IPS-18c (cell line): ENCODE measurements around the gene GOLGA6L7.

Experiments used
- H3K4me3 ChIP-seq: 2 replicates; pipeline ENCODE4 v1.7.0; 2013; ENCODE audit warnings: low read depth, mild to moderate bottlenecking, low read length, moderate library complexity; ENCODE audit not compliant: insufficient read depth
- H3K9me3 ChIP-seq: one replicate; pipeline ENCODE4 v1.6.1; 2013; ENCODE audit warnings: mild to moderate bottlenecking, low read length, moderate library complexity; ENCODE audit not compliant: control insufficient read depth, insufficient read depth

Gene GOLGA6L7

DNA sequence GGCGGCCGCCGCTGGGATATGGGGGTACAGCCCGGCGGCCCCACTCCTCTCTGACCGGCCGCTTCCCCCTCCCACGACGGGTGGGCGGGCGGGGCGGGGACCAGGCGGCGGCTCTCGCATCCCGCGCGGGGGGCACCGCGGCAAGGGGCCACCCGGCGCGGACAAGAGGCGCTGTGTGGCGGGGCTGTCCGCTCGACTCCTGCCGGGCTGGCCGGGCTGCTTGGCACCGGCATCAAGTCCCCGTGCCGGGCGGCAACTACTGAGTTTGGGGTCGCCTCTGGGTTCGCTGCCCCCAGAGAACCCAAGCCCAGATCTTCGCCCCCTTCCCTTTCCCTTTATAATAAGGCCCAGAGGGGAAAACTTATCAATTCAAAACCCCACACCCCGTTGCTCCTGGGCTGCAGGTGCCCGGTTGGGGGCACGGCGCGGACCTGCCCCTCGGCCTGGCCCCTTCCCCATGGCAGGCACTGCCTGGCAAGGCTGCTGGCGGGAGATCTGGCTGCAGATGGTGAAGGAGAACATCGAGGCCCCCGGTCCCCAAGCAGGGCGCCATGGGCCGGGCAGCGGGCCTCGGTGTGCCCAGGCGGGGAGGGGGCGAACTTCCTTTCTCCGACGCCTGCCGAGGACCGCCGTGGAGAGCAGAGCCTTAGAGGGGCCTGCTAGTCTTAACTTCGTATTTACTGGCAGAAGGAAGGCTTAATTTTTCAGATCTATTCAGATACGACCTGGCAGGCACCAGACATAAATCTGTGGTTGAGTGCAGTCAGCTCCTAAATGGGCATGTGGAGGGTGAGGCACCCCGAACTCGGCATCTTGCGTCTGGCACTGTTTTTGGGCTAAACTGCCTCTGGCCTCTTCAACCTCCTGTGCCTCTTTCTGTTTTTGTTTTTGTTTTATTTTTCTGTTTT, 38.2 kb upstream of the GOLGA6L7 start:
- H3K4me3 ChIP-seq, result peak overlapping the region; percentile 62
- H3K9me3 ChIP-seq, result no peaks in the 10 kb centered on the region

DNA sequence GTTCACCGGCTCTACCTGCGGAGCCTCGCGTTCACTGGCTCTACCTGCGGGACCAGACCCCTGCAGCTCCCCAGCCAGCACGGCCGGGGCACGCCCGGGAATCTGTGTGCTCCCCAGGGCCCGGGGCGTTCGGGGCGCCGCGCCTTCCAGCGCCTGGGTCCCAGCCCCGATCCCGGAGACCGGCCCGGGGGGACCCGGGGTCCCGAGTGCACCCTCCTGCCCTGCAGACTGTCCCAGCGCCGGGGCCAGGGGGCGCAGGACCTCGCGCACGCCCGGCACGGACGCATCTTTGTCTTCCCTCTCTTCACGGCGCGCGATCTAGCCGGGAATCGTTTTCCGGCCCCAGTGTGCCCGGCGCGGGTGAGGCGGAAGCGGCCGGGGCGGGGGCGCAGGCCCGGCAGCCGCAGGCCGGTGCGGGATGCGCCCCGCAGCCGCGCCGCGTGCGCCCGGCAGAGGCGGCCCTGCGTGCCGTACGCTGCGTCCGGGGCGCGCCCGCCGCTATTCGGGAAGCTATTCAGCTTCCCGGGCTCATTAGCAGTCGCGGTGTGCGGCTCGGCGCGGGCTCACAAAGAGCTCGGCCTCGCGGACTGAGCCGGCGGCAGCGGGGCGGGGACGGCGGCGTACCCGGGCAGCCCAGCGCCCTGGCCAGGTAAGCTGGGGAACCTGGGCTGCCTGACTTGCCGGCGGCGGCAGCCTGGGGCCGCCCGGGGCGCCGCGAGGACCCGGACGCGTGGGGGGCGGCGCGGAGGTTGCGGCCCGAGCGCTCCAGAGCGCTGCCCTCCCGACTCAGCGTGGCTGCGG, 37.4 kb upstream of the GOLGA6L7 start, which contains the start of gene APBA2:
Gene APBA2 (plus strand): TSS at position 345 of the 801 bp plus-strand sequence. CDS start 167,911 bp downstream, outside the sequence.
- H3K9me3 ChIP-seq, result no peaks in the 10 kb centered on the region

DNA sequence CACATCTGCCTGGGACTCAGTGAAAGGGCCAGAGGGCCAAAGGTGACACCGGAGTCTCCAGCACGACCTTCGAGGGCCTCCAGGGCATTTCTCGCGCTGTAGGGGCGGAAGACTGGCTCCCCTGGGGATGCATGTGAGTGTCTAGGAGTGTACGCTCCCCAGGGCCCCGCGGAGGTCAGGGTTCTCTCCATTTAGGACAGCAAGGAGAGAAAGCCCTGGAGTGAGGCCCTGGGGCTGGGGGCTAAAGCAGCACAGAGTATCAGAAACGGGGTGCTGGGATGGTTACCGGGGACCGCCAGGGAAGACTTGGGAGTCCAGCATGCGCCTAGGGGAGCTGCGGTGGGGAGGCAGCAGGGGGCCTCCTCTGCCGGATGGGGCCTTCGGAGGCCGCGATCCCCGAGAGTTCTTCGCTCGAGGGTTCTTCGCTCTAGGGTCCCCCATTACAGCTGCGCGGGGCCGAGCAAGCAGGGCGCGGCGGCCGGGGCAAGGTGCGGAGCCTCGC, 36.7 kb upstream of the GOLGA6L7 start:
- H3K4me3 ChIP-seq, result peak overlapping the region; percentile 62

More for the DNA sequence above, 37.4 kb upstream of the GOLGA6L7 start, which contains the start of gene APBA2:
- H3K4me3 ChIP-seq, result peak within 1 kb of the TSS; percentile 62

DNA sequence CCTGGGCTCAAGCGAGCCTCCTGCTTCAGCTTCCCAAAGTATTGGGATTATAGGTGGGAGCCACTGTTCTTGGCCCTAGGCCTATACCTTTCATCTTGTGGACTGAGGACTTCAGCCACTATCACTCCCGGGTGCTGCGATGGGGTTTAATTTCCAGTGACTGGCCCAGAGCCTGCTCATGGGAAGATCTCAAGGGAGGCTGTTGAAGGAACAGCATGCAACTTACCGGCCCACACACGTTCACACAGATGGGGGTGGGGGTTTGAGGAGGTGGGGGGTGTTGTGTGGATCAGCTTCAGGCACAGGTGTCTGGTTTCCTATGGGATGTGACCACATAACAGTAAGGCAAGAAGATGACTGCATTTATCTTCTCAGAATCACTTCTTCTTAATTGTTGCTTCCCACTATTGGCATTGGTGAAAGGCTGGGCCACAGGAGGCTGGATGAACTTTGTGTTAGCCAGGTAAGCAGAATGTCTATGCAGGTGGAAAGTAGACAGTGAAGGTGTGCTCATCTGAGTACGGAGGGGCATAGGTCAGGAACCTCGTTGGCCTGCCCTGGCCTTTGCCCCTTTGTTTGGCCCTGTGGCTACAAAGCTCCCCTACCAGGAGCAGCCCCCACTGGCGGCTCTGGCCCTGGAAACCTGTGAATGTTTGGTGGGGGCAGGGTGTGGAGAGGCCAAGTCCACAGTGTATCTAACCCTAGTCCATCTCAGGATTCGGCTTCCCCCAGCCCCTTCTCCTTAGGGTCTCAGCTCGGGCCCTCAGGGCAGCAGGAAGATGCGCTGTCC, 35.9 kb upstream of the GOLGA6L7 start:
- H3K4me3 ChIP-seq, result no peak overlapping the region
- no peaks in the 10 kb centered on the region for H3K9me3 ChIP-seq

More for the DNA sequence above, 36.7 kb upstream of the GOLGA6L7 start:
- H3K9me3 ChIP-seq, result no peaks in the 10 kb centered on the region

DNA sequence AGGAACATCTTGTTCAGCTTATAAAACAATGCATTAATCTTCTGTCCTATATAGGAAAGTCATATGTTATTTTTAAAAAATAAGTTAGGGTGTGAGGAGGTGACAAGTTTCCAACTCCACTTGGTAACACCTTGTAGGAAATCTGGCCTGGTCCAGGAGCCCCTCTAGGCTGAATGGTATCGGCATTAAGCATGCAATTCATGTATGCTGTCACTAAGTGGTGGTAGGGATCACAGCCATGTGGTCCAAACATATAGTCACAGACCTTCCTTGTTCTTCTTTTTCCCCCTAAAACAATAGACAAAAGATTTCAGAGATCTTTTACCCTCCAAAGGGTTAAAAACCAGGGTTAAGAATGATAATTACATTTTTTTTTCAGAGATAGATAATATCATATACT, 33.2 kb upstream of the GOLGA6L7 start:
- no peak overlapping the region for H3K4me3 ChIP-seq

DNA sequence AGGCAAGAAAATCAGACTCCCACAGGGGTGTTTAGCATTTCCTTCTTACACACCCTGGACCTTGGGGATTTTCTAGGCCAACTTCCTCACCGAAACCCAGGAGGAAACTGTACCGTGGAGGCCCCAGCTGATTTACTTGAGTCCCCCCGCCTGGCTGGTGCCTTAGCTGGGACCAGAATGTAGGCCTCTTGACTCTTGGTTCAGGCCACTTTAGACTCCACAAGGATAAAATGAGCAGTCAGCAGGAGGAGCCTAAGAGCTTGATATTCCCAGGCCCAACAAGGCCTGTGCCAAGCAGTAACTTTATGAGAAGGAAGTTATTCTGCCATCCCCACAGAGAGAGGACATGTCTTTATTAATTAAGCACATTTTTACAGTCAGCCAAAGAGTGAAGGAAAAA, 32.7 kb upstream of the GOLGA6L7 start:
- no peaks in the 10 kb centered on the region for H3K9me3 ChIP-seq
- H3K4me3 ChIP-seq, result no peak overlapping the region

More for the DNA sequence above, 33.2 kb upstream of the GOLGA6L7 start:
- H3K9me3 ChIP-seq, result no peaks in the 10 kb centered on the region

DNA sequence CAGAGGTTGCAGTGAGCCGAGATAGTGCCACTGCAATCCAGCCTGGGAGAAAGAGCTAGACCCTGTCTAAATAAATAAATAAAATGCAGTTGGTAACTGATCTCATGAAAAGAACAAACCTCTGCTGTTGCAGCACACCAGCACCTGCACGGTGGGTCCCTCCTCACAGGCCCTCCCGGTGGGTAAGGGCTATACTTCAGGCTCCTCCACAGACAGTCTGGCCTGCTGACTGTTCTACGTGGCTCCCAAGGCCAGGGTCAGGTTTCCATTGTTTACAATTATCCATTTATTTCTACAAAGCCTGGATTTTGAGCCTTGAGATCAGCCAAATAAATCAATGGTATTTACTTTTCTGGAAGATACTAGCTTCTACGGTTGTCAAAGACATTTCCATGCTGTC, 32.2 kb upstream of the GOLGA6L7 start:
- Histone ChIP-seq H3K4me3 (no peak overlapping the region), H3K9me3 (no peaks in the 10 kb centered on the region)

DNA sequence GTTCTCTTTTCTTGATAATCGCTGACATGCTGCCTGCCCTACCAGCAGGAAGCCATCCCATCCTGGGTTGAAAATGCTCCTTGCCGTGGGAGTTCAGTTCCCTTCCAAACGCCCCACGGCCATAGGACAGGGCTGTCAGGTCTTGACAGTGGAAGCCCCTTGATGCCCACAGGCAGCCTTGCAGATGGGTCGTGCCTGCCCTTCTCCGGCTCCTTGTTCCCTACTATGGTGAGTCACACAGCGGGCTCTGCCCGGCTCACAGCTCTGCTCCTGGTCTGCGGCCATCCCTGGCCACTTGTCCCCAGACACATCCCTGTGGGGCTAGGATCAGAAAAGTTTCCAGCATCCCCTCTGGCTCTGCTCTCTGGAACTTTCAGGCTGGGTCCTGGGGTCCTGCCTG, 31.1 kb upstream of the GOLGA6L7 start:
- Histone ChIP-seq H3K4me3 (no peak overlapping the region), H3K9me3 (no peaks in the 10 kb centered on the region)

DNA sequence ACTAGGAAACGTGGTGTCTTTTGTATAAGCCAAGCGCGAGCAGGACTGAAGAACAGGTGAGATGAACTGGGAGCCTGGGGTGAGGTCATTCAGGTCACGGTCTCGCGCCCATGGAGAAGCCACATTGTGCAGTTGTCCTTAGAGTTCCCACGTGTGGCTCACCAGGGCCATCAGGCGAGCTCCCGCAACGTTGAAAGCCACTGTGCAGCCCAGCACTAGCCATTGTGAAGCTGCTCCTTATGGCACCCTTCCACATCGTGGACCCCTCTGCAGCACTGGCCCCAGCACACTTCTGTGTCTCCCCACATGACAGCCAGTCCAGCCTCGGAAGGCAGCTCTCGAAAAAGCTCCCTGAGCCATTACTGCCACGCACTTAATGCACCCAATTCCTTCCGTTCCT, 29.8 kb upstream of the GOLGA6L7 start:
- H3K9me3 ChIP-seq, result no peaks in the 10 kb centered on the region
- no peak overlapping the region for H3K4me3 ChIP-seq

DNA sequence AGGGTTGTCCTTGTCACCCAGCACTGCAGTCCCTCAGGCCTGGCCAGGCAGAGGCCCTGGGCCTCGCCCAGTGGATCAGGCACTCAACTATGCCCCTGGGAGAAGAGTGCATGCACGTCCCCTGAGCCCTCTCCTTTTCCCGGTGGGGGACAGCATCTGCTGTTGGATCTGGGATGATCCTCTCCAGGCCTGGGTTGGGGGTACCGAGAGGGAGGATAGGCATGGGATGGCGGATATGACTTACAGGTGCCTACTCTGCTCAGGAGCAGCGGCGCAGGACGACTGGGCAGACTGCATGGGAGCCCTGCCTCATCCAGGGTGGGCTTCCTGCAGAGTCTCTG, 28.4 kb upstream of the GOLGA6L7 start:
- no peaks in the 10 kb centered on the region for H3K9me3 ChIP-seq
- no peak overlapping the region for H3K4me3 ChIP-seq

DNA sequence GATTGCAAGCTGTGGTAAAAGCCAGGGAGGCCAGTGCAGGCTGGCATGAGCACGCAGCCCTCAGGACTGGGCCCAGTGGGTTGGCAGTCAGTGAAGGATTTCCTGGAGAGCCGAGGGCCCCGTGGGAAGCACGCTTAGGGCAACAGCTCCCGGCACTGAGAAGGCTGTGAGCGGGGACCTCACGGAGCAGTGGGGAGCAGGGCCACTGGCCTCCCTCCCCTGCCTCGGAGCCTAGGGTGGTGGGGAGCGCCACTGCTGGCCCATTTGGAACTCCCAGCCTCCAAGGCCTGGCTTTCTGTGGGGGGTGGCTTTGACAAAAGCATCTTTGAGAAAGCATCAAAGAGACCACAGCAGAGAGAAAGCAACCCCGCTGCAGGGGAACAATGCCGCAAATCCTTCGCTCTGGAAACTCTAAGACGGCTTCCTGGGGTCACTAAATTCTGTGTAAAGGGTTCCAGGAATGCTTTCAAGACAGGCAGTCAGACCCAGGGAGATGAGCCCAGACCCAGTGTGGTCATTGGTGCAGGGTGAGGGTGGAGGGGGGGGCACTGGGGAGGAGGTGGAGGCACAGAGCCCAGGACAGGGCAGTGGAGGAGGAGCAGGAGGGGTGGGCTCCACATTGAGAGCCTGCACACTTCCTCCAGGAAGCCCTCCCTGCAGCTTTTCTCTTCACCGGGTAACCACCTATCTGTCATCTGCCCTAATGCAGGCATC, 27.8 kb upstream of the GOLGA6L7 start:
- Histone ChIP-seq H3K4me3 (no peak overlapping the region), H3K9me3 (no peaks in the 10 kb centered on the region)

DNA sequence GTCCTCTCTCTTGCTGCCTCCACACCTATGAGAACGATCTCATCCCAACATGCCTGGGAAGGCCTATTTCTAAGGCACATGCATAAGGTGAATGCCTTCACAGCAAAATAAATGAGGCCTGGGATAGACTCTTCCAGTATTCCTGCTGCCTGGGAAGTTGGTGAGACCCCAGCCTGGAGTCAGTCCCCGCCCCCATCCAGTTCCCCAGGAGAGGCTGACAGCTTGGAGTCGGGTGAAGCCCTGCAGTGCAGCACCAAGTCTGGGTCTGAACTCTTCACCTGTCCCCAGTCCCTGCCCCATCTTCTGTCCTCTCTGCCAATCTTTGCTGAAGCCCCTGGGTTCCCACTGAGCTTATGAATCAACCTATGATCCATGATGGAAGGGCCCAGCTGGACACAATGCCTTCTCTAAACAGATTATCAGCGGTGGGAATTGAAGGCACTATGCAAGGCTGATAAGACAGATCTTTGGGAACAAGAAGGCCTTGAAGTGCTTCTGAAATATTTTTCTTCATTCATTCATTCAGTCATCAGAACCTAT, 27.1 kb upstream of the GOLGA6L7 start:
- Histone ChIP-seq H3K9me3 (no peaks in the 10 kb centered on the region), H3K4me3 (no peak overlapping the region)

DNA sequence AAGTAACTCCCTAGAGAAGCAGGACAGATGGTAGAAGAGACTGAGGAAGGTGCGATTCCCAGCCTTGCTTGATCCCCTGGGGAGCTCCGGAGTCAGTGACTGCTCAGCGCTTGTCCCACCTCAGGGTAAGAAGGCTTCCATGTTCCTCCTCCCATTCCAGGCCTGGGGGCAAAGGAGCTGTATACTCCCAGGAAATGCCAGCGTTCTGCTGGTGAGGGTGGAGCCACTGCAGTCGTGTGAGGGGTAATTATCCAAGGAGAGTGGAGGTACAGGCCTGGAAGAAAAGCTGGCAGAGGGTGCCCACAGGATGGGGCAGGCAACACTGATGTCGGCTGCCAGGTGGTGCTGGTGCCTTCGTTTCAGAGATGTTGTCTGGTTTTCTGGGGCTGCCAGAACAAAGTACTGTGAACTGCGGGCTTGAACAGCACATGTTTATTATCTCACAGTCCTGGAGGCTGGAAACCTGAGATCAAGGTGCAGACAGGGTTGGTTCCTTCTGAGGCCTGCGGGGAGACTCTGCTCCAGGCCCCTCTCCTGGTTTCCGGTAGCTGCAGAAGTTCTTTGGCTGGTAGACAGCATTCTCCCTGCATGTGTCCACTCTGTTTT, 25.2 kb upstream of the GOLGA6L7 start:
- H3K9me3 ChIP-seq, result no peaks in the 10 kb centered on the region
- no peak overlapping the region for H3K4me3 ChIP-seq

DNA sequence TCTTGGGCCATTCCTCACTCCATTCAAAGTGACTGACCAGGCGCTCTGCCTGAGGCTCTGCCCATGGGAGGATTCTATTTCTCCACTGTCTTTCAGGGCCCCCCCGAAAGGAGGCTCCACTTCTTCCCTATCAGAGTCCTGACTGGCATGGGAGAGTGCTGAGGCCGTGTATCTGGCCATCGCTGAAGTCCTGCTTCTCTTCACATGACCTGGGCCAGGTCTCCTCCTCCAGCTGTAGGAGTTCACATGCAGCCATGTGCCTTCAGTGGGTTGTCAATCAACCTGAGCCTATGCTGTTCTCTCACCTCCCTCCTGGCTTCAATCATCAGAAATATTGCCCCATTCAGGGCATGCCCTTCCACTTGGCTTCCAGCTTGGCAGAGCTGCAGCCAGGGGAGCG, 24.6 kb upstream of the GOLGA6L7 start:
- Histone ChIP-seq H3K4me3 (no peak overlapping the region), H3K9me3 (no peaks in the 10 kb centered on the region)

DNA sequence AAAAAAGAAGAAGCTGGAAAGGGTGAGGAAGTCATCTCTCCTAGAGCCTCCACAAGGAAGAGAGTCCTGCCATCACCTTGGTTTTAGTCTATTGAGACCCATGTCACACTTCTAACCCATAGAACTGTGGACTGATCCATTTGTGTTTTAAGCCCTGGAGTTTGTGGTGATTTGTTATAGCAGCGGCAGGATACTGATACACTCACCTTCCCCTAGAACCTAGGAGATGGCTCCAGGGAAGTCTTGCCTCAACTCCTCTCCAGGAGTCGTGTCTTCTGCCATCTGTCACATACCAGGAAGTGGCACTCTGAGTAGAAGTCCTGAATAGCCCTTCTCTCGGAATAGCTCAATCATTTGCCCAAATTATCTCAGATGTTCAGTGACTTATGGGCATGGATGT, 22.7 kb upstream of the GOLGA6L7 start:
- Histone ChIP-seq H3K4me3 (no peak overlapping the region), H3K9me3 (no peaks in the 10 kb centered on the region)

DNA sequence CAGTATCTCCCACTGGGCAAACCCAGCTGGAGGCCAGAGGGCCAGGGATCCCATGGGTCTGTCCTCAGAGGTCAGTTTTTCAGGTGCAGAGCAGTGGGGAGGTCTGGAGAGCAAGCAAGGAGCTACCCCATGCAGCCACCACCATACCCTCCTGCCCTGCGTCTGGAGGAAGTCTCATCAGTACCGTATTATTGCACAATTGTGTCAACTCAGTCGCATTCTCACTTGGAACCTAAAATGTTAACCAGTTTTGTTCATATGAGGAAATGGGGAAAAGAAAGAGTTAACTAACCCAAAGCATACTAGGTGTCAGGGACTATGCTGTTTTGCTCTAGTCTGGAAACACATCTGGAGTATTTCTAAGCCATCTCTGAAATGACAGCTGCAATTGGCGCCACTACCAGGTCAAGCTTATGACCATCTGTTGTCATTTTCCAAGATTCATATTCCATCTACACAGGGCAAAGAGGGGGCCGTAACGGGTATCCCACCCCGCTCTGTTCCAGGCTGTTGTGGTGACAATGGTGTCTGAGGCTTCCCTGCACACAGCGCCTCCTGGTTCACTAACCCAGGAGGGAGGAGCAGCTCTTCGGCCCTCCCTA, 20.4 kb upstream of the GOLGA6L7 start:
- H3K4me3 ChIP-seq, result no peak overlapping the region
- H3K9me3 ChIP-seq, result no peaks in the 10 kb centered on the region
